ENCODE measurements around the gene SOAT1.

The SOAT1 gene

GRCh38 chr1:179322557-179322956 lies 29.0 kb downstream of the SOAT1 start (continued):
- TF ChIP-seq, protein P1, sequence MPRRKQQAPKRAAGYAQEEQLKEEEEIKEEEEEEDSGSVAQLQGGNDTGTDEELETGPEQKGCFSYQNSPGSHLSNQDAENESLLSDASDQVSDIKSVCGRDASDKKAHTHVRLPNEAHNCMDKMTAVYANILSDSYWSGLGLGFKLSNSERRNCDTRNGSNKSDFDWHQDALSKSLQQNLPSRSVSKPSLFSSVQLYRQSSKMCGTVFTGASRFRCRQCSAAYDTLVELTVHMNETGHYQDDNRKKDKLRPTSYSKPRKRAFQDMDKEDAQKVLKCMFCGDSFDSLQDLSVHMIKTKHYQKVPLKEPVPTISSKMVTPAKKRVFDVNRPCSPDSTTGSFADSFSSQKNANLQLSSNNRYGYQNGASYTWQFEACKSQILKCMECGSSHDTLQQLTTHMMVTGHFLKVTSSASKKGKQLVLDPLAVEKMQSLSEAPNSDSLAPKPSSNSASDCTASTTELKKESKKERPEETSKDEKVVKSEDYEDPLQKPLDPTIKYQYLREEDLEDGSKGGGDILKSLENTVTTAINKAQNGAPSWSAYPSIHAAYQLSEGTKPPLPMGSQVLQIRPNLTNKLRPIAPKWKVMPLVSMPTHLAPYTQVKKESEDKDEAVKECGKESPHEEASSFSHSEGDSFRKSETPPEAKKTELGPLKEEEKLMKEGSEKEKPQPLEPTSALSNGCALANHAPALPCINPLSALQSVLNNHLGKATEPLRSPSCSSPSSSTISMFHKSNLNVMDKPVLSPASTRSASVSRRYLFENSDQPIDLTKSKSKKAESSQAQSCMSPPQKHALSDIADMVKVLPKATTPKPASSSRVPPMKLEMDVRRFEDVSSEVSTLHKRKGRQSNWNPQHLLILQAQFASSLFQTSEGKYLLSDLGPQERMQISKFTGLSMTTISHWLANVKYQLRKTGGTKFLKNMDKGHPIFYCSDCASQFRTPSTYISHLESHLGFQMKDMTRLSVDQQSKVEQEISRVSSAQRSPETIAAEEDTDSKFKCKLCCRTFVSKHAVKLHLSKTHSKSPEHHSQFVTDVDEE (CRISPR knock-in tag; IDR thresholded peaks at IDR 0.05) = no peak

- ATAC-seq = no peak
- TF ChIP-seq PATZ1 (CRISPR knock-in tag; IDR thresholded peaks at IDR 0.05; ENCODE audit: borderline replicate concordance) (no peak), GLIS3 (CRISPR knock-in tag; IDR thresholded peaks at IDR 0.05) (no peak), CSRNP3 (CRISPR knock-in tag; IDR thresholded peaks at IDR 0.05) (no peak), ZFP30 (CRISPR knock-in tag; IDR thresholded peaks at IDR 0.05) (no peak), SNAI2 (CRISPR knock-in tag; IDR thresholded peaks at IDR 0.05) (no peak), ZFP3 (CRISPR knock-in tag; IDR thresholded peaks at IDR 0.05) (no peak)
Measured at GRCh38 chr1:179323436-179323835, 29.8 kb downstream of the SOAT1 start.

- no peak for ATAC-seq
- TF ChIP-seq, protein P1 (CRISPR knock-in tag; IDR thresholded peaks at IDR 0.05) = no peak
- TF ChIP-seq ZNF8 (CRISPR knock-in tag; IDR thresholded peaks at IDR 0.05) = no peak
- no peak for TF ChIP-seq RARB (CRISPR knock-in tag; IDR thresholded peaks at IDR 0.05)
- TF ChIP-seq ARNTL (CRISPR knock-in tag; IDR thresholded peaks at IDR 0.05; ENCODE audit: borderline replicate concordance, low read depth) = no peak
- no peak for TF ChIP-seq PPARA (CRISPR knock-in tag; IDR thresholded peaks at IDR 0.05; ENCODE audit: borderline replicate concordance)
- TF ChIP-seq ZC3H10 (CRISPR knock-in tag; IDR thresholded peaks at IDR 0.05) = no peak
- no peak for TF ChIP-seq BACH2 (CRISPR knock-in tag; IDR thresholded peaks at IDR 0.05; ENCODE audit: borderline replicate concordance)
- no peak for TF ChIP-seq TOX (CRISPR knock-in tag; IDR thresholded peaks at IDR 0.05; ENCODE audit: borderline replicate concordance)
- TF ChIP-seq ZNF565 (CRISPR knock-in tag; conservative IDR thresholded peaks at IDR 0.05; ENCODE audit: low read depth) = no peak
- no peak for TF ChIP-seq ZNF70 (CRISPR knock-in tag; IDR thresholded peaks at IDR 0.05)
- no peak for TF ChIP-seq CSDC2 (CRISPR knock-in tag; IDR thresholded peaks at IDR 0.05)
- TF ChIP-seq PATZ1 (CRISPR knock-in tag; IDR thresholded peaks at IDR 0.05; ENCODE audit: borderline replicate concordance) = no peak
- TF ChIP-seq SNAI2 (CRISPR knock-in tag; IDR thresholded peaks at IDR 0.05) = no peak
- TF ChIP-seq CSRNP3 (CRISPR knock-in tag; IDR thresholded peaks at IDR 0.05) = no peak
- no peak for TF ChIP-seq GLIS3 (CRISPR knock-in tag; IDR thresholded peaks at IDR 0.05)
- no peak for TF ChIP-seq TCF4 (CRISPR knock-in tag; IDR thresholded peaks at IDR 0.05; ENCODE audit: borderline replicate concordance)
- TF ChIP-seq POU6F1 (CRISPR knock-in tag; IDR thresholded peaks at IDR 0.05; ENCODE audit: borderline replicate concordance, low read depth) = no peak
- no peak for TF ChIP-seq ZFP30 (CRISPR knock-in tag; IDR thresholded peaks at IDR 0.05)
- no peak for TF ChIP-seq OSR1 (CRISPR knock-in tag; IDR thresholded peaks at IDR 0.05)
Measured at GRCh38 chr1:179325836-179326235, 32.2 kb downstream of the SOAT1 start.
